ENCODE results near the gene WNT16.

WNT16 gene

DNA sequence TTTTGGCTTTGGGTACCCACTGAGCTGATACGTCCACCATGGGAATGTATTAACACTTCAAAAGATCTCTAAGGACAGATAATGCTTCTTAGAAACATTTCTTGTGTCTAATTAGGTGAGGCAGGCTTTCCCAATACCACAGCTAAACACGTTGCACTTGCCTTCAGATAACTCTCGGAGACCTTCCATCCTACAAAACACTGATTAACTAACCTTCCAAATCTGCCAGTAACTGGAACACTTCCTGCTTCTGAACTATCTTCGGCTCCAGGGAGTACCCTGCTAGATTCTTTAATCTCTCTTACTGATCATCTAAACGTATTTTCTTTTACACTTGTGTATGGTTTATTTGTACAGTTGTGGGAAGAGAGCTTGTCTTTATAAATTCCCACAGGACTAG, 1.1 kb upstream of the WNT16 start:
- TF ChIP-seq, protein P1, sequence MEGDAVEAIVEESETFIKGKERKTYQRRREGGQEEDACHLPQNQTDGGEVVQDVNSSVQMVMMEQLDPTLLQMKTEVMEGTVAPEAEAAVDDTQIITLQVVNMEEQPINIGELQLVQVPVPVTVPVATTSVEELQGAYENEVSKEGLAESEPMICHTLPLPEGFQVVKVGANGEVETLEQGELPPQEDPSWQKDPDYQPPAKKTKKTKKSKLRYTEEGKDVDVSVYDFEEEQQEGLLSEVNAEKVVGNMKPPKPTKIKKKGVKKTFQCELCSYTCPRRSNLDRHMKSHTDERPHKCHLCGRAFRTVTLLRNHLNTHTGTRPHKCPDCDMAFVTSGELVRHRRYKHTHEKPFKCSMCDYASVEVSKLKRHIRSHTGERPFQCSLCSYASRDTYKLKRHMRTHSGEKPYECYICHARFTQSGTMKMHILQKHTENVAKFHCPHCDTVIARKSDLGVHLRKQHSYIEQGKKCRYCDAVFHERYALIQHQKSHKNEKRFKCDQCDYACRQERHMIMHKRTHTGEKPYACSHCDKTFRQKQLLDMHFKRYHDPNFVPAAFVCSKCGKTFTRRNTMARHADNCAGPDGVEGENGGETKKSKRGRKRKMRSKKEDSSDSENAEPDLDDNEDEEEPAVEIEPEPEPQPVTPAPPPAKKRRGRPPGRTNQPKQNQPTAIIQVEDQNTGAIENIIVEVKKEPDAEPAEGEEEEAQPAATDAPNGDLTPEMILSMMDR (IDR thresholded peaks at IDR 0.05; ENCODE audit: low read depth, low read length, missing control alignments): no peak

DNA sequence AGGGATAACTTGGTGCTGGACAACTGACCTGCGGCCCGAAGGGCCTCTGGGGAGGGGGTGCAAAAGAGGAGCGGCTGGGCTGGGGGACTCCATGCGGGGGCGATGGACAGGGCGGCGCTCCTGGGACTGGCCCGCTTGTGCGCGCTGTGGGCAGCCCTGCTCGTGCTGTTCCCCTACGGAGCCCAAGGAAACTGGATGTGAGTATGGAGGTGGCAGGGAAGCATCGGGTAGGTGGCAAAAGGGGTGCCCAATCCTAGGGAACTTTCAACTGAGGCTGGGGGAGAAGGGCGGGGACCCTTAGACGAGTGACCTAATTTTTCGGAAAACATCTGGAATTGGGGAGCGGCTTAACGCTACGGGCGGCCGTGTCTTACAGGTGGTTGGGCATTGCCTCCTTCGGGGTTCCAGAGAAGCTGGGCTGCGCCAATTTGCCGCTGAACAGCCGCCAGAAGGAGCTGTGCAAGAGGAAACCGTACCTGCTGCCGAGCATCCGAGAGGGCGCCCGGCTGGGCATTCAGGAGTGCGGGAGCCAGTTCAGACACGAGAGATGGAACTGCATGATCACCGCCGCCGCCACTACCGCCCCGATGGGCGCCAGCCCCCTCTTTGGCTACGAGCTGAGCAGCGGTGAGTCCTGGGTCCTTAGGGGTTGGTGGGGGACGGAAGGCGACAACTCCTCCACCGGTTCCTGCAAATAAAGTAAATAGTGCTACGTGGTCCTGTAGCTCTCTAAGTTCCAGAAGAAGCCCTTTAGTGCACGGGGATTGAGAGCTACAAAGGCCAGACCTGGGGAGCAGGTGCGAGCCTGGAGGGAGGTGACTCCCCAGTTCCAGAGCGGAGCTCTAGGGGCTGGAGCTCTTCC, 622 bp downstream of the WNT16 start:
- no peak for DNase-seq (ENCODE audit: extremely low read depth, low read depth)
- TF ChIP-seq, protein P1 (IDR thresholded peaks at IDR 0.05; ENCODE audit: low read depth, low read length, missing control alignments): no peak
- H3K4me3 ChIP-seq (replicated peaks; ENCODE audit: low read depth, low read length): peak overlapping the region; percentile 49

More for the DNA sequence above, 1.1 kb upstream of the WNT16 start:
- DNase-seq (ENCODE audit: extremely low read depth, low read depth): no peak
- no peak overlapping the region for H3K4me3 ChIP-seq (replicated peaks; ENCODE audit: low read depth, low read length)

DNA sequence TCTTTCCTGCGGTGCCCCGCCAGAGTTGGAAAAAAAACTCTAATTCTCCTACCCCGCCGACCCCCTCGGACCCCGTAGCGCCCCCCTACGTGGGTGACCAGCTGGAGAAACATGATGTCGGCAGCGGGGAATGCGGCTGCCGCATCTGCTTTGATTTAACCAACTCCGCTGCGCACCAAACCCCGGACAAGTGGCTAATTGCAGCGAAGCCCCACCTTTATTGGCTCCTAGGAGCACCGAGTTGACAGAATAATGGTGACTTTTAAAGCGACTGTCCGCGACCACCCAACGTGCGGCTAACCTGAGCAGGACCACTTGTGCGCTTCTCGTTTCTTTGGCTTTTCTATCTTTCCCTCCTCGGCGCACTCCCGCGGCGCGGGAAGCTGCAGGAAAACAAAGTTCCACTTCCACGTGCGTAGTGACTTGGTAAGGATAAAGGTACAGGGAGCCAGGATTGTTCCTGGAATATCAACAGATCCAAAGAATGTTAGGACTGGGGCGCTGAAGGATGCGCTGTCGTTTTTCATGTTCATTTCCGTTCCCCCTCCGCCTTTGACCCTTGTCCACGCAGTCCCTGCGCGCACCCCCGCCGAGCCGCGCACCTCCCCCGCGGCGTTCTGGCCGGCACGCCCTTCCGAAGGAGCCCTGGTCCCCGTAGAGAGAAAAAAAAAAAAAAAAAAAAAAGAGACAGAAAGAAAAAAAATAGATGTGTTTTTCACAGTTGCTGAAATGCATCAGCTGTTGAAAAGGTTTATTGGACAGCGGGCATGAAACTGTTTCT, 1.4 kb downstream of the WNT16 start:
- TF ChIP-seq, protein P1 (IDR thresholded peaks at IDR 0.05; ENCODE audit: low read depth, low read length, missing control alignments): no peak
- peak overlapping the region; percentile 49 for H3K4me3 ChIP-seq (replicated peaks; ENCODE audit: low read depth, low read length)
- DNase-seq (ENCODE audit: extremely low read depth, low read depth): no peak

- DNase-seq (ENCODE audit: extremely low read depth, low read depth): no peak
- TF ChIP-seq, protein P1 (IDR thresholded peaks at IDR 0.05; ENCODE audit: low read depth, low read length, missing control alignments): no peak
- H3K4me3 ChIP-seq (replicated peaks; ENCODE audit: low read depth, low read length): no peak overlapping the region
Measured at GRCh38 chr7:121331048-121331447, 2.2 kb downstream of the WNT16 start.

- no peak for DNase-seq (ENCODE audit: extremely low read depth, low read depth)
- TF ChIP-seq, protein P1 (IDR thresholded peaks at IDR 0.05; ENCODE audit: low read depth, low read length, missing control alignments): no peak
Measured at GRCh38 chr7:121331574-121331973, 2.8 kb downstream of the WNT16 start.

GRCh38 chr7:121334376-121334775, 5.6 kb downstream of the WNT16 start:
- TF ChIP-seq, protein P1 (IDR thresholded peaks at IDR 0.05; ENCODE audit: low read depth, low read length, missing control alignments): no peak
- DNase-seq (ENCODE audit: extremely low read depth, low read depth): no peak
- no peak overlapping the region for H3K4me3 ChIP-seq (replicated peaks; ENCODE audit: low read depth, low read length)

More at GRCh38 chr7:121331574-121331973, 2.8 kb downstream of the WNT16 start:
- H3K4me3 ChIP-seq (replicated peaks; ENCODE audit: low read depth, low read length): no peak overlapping the region
